Measurements from ENCODE around the gene CNN1.

Gene CNN1

DNA sequence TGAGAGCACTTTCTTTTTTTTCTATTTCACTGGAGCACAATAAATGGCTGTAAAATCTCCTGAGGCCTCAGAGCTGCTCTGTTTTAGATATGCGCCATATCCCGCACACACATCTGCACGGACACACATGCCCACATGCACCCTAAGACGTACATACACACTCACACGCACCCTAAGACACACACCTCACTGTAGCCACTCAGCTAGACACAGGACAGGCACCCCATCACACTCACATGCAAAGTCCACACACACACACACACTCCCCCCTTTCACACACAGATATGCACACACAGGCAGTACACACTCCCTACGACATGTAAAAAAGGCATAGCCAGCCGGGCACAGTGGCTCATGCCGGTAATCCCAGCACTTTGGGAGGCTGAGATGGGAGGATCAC is 11.6 kb downstream of the CNN1 start:
- Histone ChIP-seq H3K4me3 (no peak overlapping the region), H4K20me1 (peaks cover 32% of the 10 kb centered on the region), H3K27ac (no peak overlapping the region), H3K4me1 (peaks cover 34% of the 10 kb centered on the region), H3K4me2 (no peak overlapping the region), H3K36me3 (peaks cover 28% of the 10 kb centered on the region), H3K27me3 (no peaks in the 10 kb centered on the region), H3K9me3 (no peaks in the 10 kb centered on the region), H3K9ac (no peak overlapping the region)
- TF ChIP-seq Cebpa-rat (IDR thresholded peaks at IDR 0.05), result no peak

- Histone ChIP-seq H3K9ac (peak overlapping the region; percentile 3; the same call in 1 of the 2 replicates), H3K4me3 (no peak overlapping the region), H3K4me1 (peaks cover 45% of the 10 kb centered on the region), H3K27ac (peak overlapping the region; percentile 46; the same call in 1 of the 2 replicates), H3K27me3 (no peaks in the 10 kb centered on the region), H3K9me3 (no peaks in the 10 kb centered on the region), H3K36me3 (peaks cover 42% of the 10 kb centered on the region), H3K4me2 (peak overlapping the region; percentile 76; the same call in 1 of the 2 replicates), H4K20me1 (peaks cover 46% of the 10 kb centered on the region)
- TF ChIP-seq Cebpa-rat (IDR thresholded peaks at IDR 0.05), result no peak
Observed at GRCh38 chr19:11551603-11552235, 13.1 kb downstream of the CNN1 start.

DNA sequence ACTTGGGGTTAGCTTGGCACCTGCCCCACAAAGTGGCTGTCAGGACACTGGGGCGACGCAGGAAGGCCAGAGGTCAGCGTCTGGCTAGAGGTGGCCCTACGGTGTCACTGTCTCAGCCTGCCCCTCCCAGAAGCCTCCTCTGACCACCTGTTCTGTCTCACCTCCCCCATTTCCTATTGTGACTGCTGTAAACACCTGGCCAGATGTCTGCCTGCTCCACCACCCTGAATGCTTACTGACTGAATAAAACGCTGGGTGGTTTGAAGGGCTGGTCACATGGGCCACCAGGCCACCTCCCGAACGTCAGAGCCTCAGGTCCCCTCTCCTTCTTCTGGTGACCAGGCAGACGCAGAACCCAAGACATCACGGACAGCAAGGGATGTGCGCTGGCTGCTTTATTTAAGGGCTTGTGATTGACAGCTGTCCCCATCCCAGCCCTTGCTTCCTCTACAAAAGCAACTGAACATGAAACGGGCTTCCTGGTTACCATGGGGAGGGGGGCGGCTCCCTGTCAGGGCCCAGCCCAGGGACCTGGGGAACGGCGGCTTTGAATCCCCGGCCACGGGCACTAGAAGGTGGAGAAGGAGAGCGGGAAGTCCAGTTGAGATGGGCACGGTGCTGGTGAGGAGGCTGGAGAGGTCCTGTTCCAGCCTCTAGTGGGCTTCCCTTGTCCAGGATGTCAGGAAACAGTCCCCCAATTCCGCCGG is 14.2 kb downstream of the CNN1 start:
- H3K4me1 ChIP-seq, result peaks cover 56% of the 10 kb centered on the region

GRCh38 chr19:11554160-11554559 is 15.5 kb downstream of the CNN1 start:
- TF ChIP-seq Cebpa-rat (IDR thresholded peaks at IDR 0.05), result no peak
- Histone ChIP-seq H3K27ac (peak overlapping the region; percentile 4; the same call in 1 of the 2 replicates), H3K4me2 (peak overlapping the region; percentile 76), H3K36me3 (peaks cover 42% of the 10 kb centered on the region), H3K27me3 (no peaks in the 10 kb centered on the region), H3K4me3 (no peak overlapping the region), H3K4me1 (peaks cover 64% of the 10 kb centered on the region), H3K9ac (peak overlapping the region; percentile 9; the same call in 1 of the 2 replicates), H3K9me3 (no peaks in the 10 kb centered on the region), H4K20me1 (peaks cover 69% of the 10 kb centered on the region)

More for the DNA sequence above, 14.2 kb downstream of the CNN1 start:
- no peak for TF ChIP-seq Cebpa-rat (IDR thresholded peaks at IDR 0.05)
- peaks cover 42% of the 10 kb centered on the region for H3K36me3 ChIP-seq
- H4K20me1 ChIP-seq, result peaks cover 57% of the 10 kb centered on the region
- no peaks in the 10 kb centered on the region for H3K27me3 ChIP-seq
- peak overlapping the region; percentile 76 for H3K4me2 ChIP-seq
- no peaks in the 10 kb centered on the region for H3K9me3 ChIP-seq
- H3K4me3 ChIP-seq, result no peak overlapping the region; the same call in 1 of the 2 replicates
- H3K9ac ChIP-seq, result peak overlapping the region; percentile 3; the same call in 1 of the 2 replicates
- H3K27ac ChIP-seq, result peak overlapping the region; percentile 46

DNA sequence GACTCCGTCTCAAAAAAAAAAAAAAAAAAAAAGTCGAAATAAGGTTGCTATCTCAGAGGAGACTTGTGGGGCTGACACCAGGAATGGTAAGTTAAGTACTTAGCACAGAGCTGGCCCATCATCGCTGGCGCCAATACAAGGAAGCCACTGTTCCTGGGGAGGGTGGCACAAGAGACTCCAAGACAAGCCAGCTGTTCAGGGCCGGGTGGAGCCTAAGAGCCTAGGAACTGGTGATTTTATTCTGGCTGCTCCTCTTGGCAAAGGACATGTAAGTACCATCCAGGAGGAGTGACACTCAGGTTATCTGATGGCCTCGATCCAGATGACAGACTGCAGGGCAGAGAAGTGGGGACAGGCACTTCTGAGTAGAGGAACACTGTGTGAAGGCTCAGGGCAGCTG is 16.6 kb downstream of the CNN1 start:
- Histone ChIP-seq H4K20me1 (peaks cover 69% of the 10 kb centered on the region), H3K4me3 (no peak overlapping the region), H3K36me3 (peaks cover 42% of the 10 kb centered on the region), H3K4me2 (no peak overlapping the region), H3K9me3 (no peaks in the 10 kb centered on the region), H3K27ac (no peak overlapping the region), H3K27me3 (no peaks in the 10 kb centered on the region), H3K9ac (no peak overlapping the region), H3K4me1 (peaks cover 73% of the 10 kb centered on the region)
- no peak for TF ChIP-seq Cebpa-rat (IDR thresholded peaks at IDR 0.05)

- Histone ChIP-seq H3K4me1 (peaks cover 81% of the 10 kb centered on the region), H3K36me3 (peaks cover 34% of the 10 kb centered on the region), H3K4me2 (peak overlapping the region; percentile 28), H3K27me3 (no peaks in the 10 kb centered on the region), H3K9me3 (no peaks in the 10 kb centered on the region), H3K4me3 (no peak overlapping the region), H3K9ac (no peak overlapping the region), H4K20me1 (peaks cover 69% of the 10 kb centered on the region), H3K27ac (no peak overlapping the region)
- no peak for TF ChIP-seq Cebpa-rat (IDR thresholded peaks at IDR 0.05)
Observed at GRCh38 chr19:11556634-11557420, 18.2 kb downstream of the CNN1 start.

DNA sequence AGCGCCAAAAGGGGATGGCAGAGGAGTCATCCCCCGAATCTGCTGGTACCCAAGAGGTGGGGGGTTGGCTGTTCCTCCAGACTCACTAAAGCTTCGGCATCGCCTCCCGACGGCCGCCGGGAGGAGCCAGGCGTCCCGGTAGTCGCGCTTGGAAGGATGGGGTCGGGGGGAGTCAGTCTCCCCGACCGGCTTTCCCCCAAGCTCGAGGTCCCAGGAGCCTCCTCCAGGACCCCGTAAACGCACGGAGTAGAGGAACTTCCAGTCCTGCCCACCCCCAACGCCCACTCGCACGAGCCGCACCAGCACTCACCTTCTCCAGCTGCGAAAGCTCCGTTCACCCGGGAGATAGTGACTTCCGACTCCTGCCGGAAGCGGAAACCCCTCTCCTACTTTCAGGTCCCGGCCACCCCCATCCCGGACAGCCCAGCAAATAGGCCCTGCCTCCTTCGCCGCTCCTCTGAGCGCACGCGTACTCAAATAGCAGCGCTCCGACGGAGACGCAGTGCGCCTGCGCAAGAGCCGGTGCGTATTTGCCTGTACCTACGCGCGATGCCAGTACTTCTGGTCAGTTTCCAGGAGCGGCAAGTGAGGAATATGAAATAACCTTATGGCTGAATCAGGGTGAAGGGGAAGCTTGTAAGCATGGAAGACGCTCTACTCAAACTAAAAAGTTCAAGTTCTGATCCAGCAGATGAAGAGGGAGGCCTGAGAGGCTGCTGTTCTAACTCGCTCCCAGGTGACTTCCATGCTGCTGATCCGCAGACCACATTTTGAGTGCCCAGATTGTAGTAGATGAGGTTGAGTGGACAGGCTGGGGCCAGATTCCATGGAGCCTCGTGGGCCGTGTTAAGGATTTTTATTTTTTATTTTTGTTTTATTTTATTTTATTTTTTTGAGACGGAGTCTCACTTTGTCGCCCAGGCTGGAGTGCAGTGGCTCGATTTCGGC is 20.5 kb downstream of the CNN1 start, which contains the start of gene ELOF1:
Gene ELOF1, minus strand, starts transcription at position 350 of the 948 bp plus-strand sequence. CDS start 4,883 bp downstream, outside the sequence.
- H3K27ac ChIP-seq, result peak within 1 kb of the TSS; percentile 79
- peaks cover 60% of the 10 kb centered on the region for H3K4me1 ChIP-seq
- peaks cover 14% of the 10 kb centered on the region; the same call in 1 of the 2 replicates for H3K36me3 ChIP-seq

GRCh38 chr19:11560404-11561051 is 21.9 kb downstream of the CNN1 start:
- Histone ChIP-seq H3K4me1 (peaks cover 60% of the 10 kb centered on the region), H3K4me2 (peak overlapping the region; percentile 93), H3K9me3 (no peaks in the 10 kb centered on the region), H4K20me1 (peaks cover 34% of the 10 kb centered on the region), H3K27ac (no peak overlapping the region), H3K36me3 (peaks cover 12% of the 10 kb centered on the region; the same call in 1 of the 2 replicates), H3K27me3 (no peaks in the 10 kb centered on the region), H3K4me3 (no peak overlapping the region), H3K9ac (no peak overlapping the region)
- TF ChIP-seq Cebpa-rat (IDR thresholded peaks at IDR 0.05), result no peak

More for the DNA sequence above, 20.5 kb downstream of the CNN1 start, which contains the start of gene ELOF1:
- peak within 1 kb of the TSS; percentile 98 for H3K4me2 ChIP-seq
- H3K27me3 ChIP-seq, result no peaks in the 10 kb centered on the region
- no peak for TF ChIP-seq Cebpa-rat (IDR thresholded peaks at IDR 0.05)
- H3K9ac ChIP-seq, result peak within 1 kb of the TSS; percentile 83
- no peaks in the 10 kb centered on the region for H3K9me3 ChIP-seq
- peaks cover 48% of the 10 kb centered on the region for H4K20me1 ChIP-seq
- peak within 1 kb of the TSS; percentile 95 for H3K4me3 ChIP-seq

Data from BLaER1 (cell line).